ENCODE results near the gene TVP23A.
"Not testable (repeated sequence)": the region's sequence is repeated elsewhere in the genome, so short reads cannot be mapped to it uniquely, and the experiment has no call there.

The TVP23A gene

DNA sequence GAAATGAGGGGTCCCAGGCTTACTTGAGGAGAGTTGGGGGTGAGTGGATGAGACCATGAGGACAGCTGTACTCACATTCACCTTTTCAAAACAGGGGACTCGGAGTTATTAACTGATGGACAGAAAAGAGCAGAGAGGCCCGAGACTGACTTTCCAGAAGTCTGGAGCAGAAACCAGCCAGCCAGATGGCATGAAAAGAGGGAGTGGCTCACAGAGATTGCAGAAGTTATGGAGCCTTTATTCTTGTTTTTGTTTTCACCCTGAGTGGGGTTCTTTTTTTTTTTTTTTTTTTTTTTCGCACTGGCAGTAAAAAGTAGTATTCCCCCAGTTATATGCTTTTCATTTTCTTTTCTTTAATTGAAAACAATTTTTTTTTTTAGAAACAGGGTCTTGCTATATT lies 18.9 kb downstream of the TVP23A start:
- DNase-seq (ENCODE audit: low read depth), result no peak

DNA sequence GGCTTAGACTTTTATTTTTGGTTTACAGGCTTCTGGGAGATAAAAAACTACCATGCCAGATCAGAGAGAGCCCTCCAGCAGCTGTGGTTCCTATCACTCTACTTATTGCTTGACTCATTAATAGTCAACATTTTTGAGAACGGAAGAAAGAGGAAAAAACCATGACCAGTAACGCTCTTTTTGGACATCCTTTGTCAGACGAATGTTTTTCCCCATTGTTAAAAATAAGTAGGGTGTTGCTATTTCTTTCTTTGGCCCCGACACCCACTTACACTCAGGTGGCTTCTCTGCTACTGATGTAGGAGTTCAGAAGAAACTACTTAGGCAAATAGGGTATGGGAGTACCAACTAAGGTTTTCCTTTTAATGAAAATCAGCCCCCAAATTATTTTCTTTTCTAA lies 27.5 kb downstream of the TVP23A start:
- DNase-seq (ENCODE audit: low read depth), result no peak

DNA sequence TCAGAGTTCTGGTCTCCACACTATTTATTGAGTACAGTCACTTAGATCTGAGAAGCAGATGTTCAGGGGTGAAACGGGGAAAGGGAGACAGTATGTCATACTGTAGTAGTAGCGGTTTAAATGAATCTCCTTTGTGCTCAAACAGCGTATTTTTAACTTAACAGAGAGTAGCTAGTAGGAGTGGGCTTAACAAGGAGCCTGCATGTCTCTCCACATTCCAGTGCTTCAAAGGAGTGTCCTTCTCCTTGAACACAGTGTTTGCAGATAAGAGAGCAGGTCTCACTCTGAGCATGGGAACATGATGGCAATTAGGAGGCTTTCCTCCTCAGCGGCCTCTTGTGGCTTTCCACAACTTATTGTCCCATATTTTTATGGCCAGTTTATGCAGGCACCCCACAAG lies 30.0 kb downstream of the TVP23A start:
- DNase-seq (ENCODE audit: low read depth), result not testable (repeated sequence)

DNA sequence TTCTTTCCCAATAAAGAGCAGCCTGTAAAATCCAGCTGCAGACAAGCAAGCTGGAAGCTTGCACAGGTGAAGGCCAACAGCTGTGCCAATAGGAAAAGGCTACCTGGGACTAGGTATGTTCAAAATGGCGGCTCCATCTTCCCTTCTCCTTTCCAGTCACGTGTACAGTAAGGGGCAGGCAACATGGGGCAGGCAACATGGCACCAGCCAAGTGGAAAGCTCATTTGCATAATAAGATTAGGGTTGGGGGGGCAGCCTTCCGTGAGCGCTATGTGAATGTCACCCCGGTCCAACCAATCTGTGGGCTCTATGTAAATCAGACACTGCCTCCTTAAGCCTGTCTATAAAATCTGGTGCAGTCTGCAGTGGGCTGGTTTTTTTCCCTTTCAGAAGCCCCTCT lies 31.3 kb downstream of the TVP23A start:
- DNase-seq (ENCODE audit: low read depth), result no peak

DNA sequence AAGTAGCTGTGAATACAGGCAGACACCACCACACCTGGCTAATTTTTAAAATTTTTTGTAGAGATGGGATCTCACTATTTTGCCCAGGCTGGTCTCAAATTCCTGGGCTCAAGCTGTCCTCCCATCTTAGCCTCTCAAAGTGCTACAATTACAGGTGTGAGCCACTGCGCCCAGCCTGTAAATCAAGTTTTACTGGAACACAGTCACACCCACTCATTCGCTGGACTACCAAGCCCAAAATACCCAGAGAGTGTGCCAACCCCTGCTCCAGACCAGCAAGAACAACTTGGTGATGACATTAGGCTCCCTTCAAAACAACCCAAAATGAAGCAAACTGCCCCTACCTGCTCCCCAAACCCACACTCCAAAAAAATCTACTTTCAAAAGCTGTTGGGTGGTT lies 36.0 kb downstream of the TVP23A start:
- no peak for DNase-seq (ENCODE audit: low read depth)

DNA sequence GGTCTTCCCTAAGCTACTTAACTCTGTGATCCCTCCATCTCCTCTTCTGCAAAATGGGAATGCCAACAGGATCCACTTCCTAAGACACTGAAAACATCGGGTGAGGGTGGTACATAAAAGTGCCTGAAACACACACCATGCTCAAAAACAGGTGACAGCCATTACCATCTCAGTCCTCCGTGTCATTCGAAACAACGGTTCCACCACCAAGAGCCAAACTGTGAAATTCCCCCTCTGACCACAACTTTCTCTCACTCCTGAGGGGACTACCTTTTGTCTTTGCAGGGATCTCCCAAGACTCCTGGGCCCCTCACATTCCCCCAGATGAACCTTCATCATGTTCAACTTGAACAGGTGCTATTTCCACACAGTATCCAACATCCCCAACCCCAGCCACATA lies 38.0 kb downstream of the TVP23A start:
- no peak for DNase-seq (ENCODE audit: low read depth)

DNA sequence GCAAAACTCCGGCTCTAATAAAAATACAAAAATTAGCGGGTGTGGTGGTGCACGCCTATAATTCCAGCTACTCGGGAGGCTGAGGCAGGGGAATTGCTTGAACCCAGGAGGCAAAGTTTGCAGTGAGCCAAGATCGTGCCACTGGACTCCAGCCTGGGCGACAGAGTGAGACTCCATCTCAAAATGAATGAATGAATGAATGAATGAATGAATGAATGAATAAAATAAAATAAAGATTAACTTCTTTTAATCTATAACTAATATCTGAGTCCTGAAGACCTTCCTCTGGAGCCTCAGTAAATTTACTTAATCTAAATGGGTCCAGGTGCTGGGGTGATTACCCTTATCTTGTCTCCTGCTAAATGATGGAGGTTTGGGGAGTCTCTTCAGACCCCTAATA lies 38.7 kb downstream of the TVP23A start:
- DNase-seq (ENCODE audit: low read depth), result not testable (repeated sequence)

DNA sequence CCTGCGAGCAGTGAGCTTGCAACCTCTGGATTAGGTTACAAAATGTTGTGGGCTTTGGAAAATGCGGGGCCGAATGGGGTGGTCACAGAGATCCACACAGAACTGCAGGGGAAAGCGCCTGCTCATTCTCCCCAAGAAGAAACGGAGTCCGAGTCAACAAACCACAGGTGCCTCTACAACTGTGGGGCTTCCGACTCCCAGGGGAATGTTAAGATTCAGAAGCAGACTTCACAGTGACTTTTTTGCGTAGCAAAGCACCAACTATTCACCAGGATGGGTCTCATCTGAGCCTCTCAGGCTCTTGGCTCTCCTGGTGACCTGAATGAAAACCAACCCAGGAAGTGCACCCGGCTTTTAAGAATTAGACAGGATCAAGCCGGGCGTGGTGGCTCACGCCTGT lies 41.2 kb downstream of the TVP23A start:
- no peak for DNase-seq (ENCODE audit: low read depth)

DNA sequence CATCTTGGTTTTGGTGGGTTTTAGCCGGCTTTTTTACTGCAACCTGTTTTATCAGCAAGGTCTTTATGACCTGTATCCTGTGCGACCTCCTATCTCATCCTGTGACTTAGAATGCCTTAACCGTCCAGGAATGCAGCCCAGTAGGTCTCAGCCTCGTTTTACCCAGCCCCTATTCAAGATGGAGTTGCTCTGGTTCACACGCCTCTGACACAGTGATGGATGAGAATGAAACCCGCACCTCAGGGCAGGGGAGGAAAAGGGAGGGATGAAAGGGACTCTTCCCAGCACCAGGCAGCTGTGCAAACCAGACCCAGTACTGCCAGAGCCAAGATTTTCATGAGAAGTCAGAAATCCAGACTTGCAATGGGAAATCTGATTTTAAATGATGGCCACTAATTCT lies 41.7 kb downstream of the TVP23A start:
- not testable (repeated sequence) for DNase-seq (ENCODE audit: low read depth)

DNA sequence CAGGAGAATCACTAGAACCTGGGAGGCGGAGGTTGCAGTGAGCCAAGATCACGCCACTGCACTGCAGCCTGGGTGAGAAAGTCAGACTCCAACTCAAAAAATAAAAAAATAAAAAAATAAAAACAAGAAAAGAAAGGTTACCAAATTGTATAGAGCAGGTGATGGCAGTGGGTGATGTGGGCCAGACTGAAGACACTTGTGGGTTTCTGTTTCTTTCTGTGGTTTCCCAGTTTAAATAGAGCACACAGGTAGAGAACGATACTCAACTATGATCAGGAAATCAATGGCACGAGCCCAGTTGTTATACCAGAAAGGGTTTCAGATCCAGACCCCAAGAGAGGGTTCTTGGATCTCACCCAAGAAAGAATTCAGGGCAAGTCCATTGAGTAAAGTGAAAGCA lies 42.3 kb downstream of the TVP23A start:
- no peak for DNase-seq (ENCODE audit: low read depth)

DNA sequence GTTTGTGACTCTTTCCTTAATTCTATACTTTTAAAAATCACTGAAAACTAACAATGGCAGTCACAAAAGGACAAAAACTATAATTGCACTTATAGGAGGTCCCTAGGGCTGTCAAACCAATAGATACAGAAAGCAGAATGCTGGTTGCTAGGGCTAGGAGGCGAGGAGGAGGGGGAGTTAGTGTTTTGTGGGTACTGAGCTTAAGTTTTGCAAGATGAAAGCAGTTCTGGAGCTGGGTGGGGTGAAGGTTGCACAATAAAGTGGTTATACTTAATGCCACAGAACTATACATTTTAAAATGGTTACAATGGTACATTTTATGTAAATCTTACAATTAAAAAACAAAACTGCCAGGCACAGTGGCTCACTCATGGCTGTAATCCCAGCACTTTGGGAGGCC lies 47.7 kb downstream of the TVP23A start:
- no peak for DNase-seq (ENCODE audit: low read depth)

DNA sequence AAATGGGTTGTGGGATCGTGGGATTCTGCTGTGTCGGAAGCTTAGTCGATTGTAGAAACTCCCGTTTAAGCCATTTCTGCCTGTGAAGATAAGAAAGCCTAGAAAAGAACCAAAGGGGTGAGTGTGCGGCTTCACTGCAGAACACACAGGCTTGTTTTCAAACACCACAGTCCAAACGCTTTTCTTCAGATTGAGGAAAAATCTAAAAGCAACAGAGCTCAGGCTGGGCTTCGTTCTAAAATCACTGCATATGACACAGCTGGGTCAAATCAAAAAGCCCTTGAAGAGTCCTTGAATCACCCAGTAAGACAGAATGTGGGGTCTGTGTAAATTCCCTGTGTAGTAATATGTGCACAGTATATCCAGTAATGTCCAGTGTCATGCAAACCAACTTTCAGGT lies 49.2 kb downstream of the TVP23A start:
- DNase-seq (ENCODE audit: low read depth), result no peak

DNA sequence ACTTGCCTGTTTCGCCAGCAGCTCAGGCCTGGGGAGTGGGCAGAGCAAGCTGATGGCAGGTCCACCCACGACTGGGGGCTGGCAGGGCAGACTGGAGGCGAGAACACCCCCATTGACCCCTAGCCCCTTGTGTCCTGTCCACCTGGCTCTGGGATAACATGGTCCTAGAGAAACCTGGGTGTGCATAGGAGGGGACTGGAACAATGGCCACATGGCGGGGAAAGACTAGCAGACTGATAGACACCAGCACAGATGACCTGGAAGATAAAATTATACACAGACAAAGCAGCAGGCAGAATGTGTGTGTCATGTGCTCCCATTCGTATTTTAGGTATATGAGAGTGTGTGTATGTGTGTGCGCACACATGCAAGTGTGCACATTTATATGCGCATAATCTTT lies 51.5 kb downstream of the TVP23A start:
- DNase-seq (ENCODE audit: low read depth), result no peak

DNA sequence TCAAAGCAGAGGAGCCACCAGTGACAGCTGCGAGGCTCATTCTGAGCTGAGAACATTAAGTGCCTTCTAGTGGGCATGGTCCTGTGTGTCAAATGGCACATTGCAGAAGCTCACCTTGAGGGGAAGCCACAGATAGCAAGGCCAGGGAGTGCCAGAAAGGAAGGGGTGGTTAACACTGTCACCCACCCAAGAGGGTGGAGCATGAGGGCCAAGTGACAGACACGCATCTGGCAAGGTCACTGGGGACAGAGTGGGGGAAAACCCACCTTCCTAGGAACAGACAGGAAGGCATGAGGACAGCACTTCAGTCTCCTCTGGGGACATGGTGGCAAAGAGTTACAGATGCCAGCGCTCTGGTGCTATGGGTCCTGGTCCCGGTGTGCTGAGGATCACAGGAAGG lies 52.8 kb downstream of the TVP23A start:
- DNase-seq (ENCODE audit: low read depth), result no peak

DNA sequence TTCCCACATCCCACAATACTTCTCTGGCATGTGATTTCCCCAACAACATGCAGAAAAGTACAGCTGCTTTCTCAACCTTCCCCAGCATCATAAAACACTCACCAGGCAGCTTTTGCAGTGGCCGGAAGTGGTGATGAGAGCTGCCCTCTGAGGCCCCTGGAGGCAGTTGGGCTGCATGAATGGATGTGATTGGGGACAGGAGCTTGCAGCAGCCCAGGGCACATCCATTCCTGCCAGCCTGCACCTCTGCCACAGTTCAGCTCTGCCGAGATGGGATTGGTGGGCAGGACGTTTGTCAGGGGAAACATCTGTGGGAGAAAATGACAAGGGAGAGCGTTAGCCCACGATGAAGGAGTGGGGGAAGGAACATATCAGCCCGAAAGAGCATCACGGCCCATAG lies 55.1 kb downstream of the TVP23A start:
- DNase-seq (ENCODE audit: low read depth), result no peak

DNA sequence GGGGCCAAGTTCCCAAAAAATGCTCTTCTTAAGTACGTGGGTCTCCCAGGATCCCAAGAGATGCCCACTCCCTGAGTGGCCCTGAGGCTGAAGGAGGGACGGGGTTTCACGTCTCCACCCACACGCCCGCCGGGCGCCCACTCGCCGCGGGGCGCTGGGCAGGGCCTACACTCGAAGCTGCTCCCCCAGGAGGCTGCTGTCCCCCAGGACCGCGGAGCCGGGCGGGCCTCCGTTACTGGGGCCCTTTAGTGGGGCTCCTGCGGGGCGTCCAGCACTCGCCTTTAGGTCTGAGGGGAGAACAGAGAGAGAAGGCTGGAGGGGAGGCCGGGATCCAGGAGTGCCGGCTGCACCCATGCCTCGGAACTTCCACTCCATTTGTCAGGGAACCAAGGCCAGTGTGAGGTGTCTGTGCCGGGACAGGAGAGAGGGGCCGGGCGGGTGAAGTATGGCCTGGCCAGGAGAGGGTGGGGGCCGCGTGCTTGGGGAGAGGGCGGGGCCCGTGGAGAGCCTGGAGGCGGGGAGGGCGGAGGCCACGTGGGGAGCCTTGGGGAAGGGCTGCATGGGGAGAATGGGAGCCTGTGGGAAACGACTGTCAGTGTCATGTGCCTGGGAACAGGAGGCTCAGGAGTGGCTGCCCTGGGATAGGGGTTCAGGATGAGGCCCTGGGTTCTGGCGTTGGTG lies 56.1 kb downstream of the TVP23A start:
- DNase-seq (ENCODE audit: low read depth), result no peak

DNA sequence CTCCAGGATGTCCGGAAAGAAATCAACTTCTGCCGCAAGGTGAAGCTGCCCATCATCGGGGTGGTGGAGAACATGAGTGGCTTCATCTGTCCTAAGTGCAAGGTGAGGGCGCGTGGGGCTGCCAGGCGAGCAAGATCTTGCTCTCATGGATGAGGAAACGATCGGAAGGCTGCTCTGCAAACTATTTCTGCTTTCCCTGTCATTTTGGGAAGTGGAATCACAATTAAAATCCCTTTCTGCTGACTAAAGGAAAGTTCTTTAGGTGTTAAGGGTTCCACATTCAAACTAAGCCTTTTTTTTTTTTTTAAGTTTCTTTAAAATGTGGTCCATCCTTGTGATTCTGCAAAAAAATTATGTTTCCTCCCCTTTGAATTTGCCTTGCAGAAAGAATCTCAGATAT lies 57.2 kb downstream of the TVP23A start:
- DNase-seq (ENCODE audit: low read depth), result no peak

DNA sequence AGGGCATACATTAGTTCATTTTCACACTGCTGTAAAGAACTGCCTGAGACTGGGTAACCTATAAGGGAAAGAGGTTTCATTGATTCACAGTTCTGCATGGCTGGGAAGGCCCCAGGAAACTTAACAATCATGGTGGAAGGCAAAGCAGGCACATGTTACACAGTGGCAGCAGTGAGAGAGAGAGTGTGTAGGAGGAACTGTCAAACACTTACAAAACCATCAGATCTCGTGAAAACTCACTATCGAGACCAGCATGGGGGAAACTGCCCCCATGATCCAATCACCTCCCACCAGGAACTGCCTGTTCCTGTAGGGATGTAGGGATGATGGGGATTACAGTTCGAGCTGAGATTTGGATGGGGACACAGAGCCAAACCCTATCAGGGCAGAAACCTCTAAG lies 57.7 kb downstream of the TVP23A start:
- no peak for DNase-seq (ENCODE audit: low read depth)

DNA sequence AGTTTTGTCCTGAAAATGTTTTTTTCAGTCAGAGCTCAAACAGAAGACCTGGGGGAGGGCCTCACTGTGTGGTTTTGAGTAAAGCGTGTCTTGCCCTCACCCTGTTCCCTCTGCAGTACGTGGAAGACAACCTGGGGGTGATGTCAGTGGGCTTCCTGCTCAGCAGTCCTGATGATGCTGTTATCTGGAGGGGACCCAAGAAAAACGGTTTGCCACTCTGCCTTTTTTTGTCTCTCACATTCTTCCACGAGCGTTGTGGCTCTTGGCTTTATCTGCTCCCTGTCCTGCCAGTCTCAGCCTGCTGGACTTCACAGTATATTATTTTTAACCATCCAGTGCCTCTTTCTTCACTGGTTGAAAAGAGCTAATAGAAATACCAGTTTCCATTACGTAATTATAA lies 62.0 kb downstream of the TVP23A start:
- DNase-seq (ENCODE audit: low read depth), result no peak

DNA sequence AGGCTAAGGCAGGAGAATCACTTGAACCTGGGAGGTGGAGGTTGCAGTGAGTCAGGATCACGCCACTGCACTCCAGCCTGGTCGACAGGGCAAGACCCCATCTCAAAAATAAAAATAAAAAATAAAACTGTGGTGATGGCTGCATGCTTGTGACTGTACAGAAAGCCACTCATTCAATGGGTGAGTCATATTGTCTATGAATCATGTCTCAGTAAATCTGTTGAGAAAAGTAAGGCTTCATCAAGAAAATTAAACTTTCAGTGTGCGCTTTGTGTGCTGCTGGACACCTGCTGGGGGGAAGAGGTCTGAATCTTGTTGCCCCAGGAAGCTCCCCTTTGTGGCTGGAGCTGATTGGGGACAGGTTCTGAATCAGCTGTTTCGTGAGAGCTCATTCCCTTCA lies 63.7 kb downstream of the TVP23A start:
- DNase-seq (ENCODE audit: low read depth), result no peak

DNA sequence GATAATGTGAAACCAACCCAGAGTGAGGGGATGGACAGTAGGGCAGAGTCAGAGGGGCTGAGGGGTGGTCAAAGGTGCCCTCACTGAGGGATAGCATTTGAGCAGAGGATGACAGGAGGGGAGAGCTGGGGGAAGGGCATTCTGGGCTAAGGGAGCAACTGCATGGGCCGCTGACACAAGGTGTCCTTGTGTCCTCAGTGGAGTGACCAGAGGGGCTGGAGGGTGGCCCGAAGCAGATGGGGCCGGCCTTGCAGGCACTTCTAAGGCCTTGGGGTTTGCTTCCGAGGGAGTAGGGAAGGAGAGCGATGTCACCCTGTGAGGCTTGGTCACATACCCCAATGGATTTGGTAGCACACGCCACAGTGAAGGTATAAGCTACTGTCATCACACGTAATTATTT lies 64.9 kb downstream of the TVP23A start:
- no peak for DNase-seq (ENCODE audit: low read depth)

DNA sequence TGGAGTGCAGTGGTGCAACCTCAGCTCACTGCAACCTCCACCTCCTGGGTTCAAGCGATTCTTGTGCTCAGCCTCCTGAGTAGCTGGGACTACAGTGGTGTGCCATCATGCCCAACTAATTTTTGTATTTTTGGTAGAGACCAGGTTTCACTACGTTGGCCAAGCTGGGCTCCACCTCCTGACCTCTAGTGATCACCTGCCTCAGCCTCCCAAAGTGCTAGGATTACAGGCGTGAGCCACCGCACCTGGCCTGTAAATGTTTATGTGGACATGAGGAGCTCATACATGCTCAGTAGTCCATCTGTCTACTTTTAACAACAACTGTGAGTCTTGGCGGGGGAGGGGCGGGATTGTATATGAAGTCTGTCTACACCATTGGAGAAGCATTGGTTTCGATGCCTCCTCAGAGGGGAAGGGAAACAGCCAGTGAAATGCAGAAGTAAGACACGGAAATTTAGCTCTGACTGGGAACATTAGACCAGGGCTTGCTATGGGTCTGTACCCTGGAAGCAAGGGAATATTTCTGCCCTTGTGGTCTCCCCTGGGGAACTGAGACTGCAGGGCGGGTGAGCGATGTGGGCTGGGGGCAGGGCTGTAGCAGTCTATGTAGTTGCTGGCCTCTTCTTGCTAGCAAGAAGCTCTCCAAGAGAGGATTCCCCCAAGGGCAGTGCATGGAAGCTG lies 65.6 kb downstream of the TVP23A start:
- DNase-seq (ENCODE audit: low read depth), result no peak

DNA sequence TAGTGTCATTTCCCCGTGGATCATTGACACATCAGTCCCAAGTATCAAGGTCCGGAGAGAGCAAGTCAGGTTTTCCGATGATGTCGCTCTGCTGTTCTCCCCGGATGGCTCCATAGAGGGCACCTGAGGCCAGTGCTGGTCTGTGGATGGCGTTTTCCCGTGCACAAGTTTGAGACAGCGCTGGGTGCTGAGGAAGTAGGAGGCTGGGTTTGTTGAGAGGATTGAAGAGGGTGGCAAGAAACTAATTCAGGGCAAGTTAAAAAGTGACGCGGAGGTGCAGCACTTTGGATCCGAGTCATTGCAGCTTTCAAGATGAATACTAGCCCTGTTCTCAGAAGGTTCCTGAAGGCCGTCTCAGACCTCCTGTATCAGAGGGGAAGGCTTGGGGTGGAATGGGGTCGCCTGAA lies 67.3 kb downstream of the TVP23A start:
- DNase-seq (ENCODE audit: low read depth), result no peak

DNA sequence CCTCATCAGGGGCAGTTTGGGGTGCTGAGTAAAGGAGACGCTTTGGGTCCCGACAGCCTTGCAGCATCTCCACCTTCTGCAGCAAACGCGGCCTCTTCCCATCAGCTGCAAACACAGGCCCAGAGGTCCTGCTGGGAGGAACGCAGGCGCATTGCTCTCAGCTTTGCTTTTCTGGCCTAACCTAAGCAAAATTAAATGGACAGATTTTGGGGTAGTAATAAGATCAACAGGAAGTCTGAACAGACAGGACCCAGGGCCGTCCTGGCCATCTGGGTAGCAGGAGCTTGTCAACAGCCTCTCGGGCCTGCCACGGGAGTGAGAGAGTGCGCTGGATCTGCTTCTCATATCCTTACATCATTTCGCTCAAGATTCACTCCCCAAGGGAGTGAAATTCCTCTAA lies 67.8 kb downstream of the TVP23A start:
- DNase-seq (ENCODE audit: low read depth), result no peak
